Thyroid gland (tissue), 4 donors: Measurements from ENCODE around the gene EDEM3. TPM values are rescaled to one million over a fixed set of nuclear protein-coding genes. Genes with fewer than 3 reads are reported as not detected.

ENCODE experiments used
- DNase-seq, 2 donors: peaks; one replicate each; pipeline ENCODE4 v3.0.0-alpha.2; 2019
- H3K27ac ChIP-seq, 3 donors: fragments of 200-600 bp; sonication (generic); 1 replicate in 2 of 3; 2 replicates in 1 of 3; pipeline ENCODE4 v1.5.1; 2016 to 2019; ENCODE audit warnings: mild to moderate bottlenecking in 1 of 3, moderate library complexity in 1 of 3
- H3K27me3 ChIP-seq: fragments of 200-600 bp; sonication (generic); one replicate; pipeline ENCODE4 v1.5.1; 2019
- H3K36me3 ChIP-seq, 2 donors: fragments of 200-600 bp; sonication (generic); one replicate each; pipeline ENCODE4 v1.5.1; 2016 to 2019
- H3K4me1 ChIP-seq, 2 donors: fragments of 200-600 bp; sonication (generic); one replicate each; pipeline ENCODE4 v1.5.1; 2017 to 2019
- H3K4me3 ChIP-seq, 3 donors: fragments of 200-600 bp; sonication (generic); replicated peaks in 1 of 3; 1 replicate in 2 of 3; 2 replicates in 1 of 3; pipeline ENCODE4 v1.5.1; 2016; ENCODE audit warnings: mild to moderate bottlenecking in 1 of 3
- H3K9me3 ChIP-seq: fragments of 200-600 bp; sonication (generic); one replicate; pipeline ENCODE4 v1.5.1; 2017
- POLR2A ChIP-seq, 2 donors: fragments of 450-650 bp; IDR thresholded peaks; one replicate each; pipeline ENCODE4 v1.6.1; 2017; ENCODE audit warnings: antibody characterized with exemption in 2 of 2, mild to moderate bottlenecking in 2 of 2, moderate library complexity in 1 of 2
- WGBS, 2 donors: methylation state at CpG; one replicate each; pipeline ENCODE4 v1.1.5; 2017; 5-methylcytosine and 5-hydroxymethylcytosine counted together
- intact Hi-C: fragments of 100-400 bp; cut with DNase I; formaldehyde crosslinking; loops from one replicate; pipeline ENCODE4 v1.15.1; 2023
- total RNA-seq, 4 donors: library from RNA; depleted of rRNA; stranded (reverse); fragments of >200 nt; gene quantifications; one replicate each; pipeline ENCODE4 v1.2.3, GENCODE V29; 2016
- TF ChIP-seq, protein P1 (sequence below), 6 experiments: fragments of 200-600 bp in 3 of 6; fragments of 450-650 bp in 3 of 6; sonication (generic) in 3 of 6; IDR thresholded peaks; one replicate each; pipeline ENCODE4 v1.5.1; 2016 to 2019; ENCODE audit warnings: antibody characterized with exemption in 6 of 6, mild to moderate bottlenecking in 2 of 6, inconsistent platforms in 1 of 6, moderate library complexity in 1 of 6

The EDEM3 gene
- total RNA-seq, 4 donors from 2014 or later: 29.3 to 43.0 (median 35.9) TPM

DNA sequence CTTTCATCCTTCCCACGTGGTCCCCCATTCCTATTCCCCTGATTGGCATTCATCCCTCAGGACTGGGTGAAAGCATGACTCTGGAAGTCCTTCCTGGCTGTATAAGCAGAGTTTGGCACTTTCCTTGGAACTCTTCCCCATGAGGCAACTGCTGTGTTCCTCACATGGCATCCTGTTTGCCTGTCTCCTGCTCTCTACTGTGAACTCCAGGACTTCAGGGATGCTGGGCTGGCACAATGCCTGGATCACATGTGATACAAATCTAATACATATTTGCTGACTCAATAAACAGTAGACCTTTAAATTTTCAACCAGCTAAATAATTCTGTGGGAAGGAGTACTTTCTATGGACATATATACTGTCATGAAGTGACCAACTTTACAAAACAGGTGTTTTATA is 46.8 kb upstream of the EDEM3 start:
- intact Hi-C loops: loop anchor here (5.0 kb wide), 1 partner anchor 181 kb away; no protein-coding TSS in a partner anchor
- no peaks in the 10 kb centered on the region for H3K9me3 ChIP-seq
- 71 to 92% methylated on average over 1 of the region's 1 CpG for WGBS, 2 donors
- H3K27ac ChIP-seq: no peak overlapping the region
- no peaks in the 10 kb centered on the region for H3K36me3 ChIP-seq
- no peaks in the 10 kb centered on the region for H3K27me3 ChIP-seq
- TF ChIP-seq POLR2A (IDR thresholded peaks at IDR 0.05): no peak
- DNase-seq: peak; percentile 12
- H3K4me3 ChIP-seq: no peak overlapping the region
- no peaks in the 10 kb centered on the region for H3K4me1 ChIP-seq

GRCh38 chr1:184800876-184801275 is 46.2 kb upstream of the EDEM3 start:
- no peaks in the 10 kb centered on the region for H3K27me3 ChIP-seq

GRCh38 chr1:184793967-184794366 is 39.3 kb upstream of the EDEM3 start:
- 69 to 78% methylated on average over 3 of the region's 3 CpGs for WGBS, 2 donors
- H3K36me3 ChIP-seq: no peaks in the 10 kb centered on the region

More at GRCh38 chr1:184800876-184801275, 46.2 kb upstream of the EDEM3 start:
- no peaks in the 10 kb centered on the region for H3K4me1 ChIP-seq
- TF ChIP-seq, protein P1, sequence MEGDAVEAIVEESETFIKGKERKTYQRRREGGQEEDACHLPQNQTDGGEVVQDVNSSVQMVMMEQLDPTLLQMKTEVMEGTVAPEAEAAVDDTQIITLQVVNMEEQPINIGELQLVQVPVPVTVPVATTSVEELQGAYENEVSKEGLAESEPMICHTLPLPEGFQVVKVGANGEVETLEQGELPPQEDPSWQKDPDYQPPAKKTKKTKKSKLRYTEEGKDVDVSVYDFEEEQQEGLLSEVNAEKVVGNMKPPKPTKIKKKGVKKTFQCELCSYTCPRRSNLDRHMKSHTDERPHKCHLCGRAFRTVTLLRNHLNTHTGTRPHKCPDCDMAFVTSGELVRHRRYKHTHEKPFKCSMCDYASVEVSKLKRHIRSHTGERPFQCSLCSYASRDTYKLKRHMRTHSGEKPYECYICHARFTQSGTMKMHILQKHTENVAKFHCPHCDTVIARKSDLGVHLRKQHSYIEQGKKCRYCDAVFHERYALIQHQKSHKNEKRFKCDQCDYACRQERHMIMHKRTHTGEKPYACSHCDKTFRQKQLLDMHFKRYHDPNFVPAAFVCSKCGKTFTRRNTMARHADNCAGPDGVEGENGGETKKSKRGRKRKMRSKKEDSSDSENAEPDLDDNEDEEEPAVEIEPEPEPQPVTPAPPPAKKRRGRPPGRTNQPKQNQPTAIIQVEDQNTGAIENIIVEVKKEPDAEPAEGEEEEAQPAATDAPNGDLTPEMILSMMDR (IDR thresholded peaks at IDR 0.05): no peak
- no peak for TF ChIP-seq POLR2A (IDR thresholded peaks at IDR 0.05)
- no peaks in the 10 kb centered on the region for H3K36me3 ChIP-seq
- DNase-seq: no peak
- 98 to 100% methylated on average over 3 of the region's 3 CpGs for WGBS, 2 donors
- intact Hi-C loops: loop anchor here (5.0 kb wide), 1 partner anchor 181 kb away; no protein-coding TSS in a partner anchor
- no peaks in the 10 kb centered on the region for H3K9me3 ChIP-seq
- no peak overlapping the region for H3K27ac ChIP-seq
- no peak overlapping the region for H3K4me3 ChIP-seq

GRCh38 chr1:184792450-184792969 is 37.9 kb upstream of the EDEM3 start:
- no peaks in the 10 kb centered on the region for H3K4me1 ChIP-seq
- DNase-seq: peak; percentile 10 to 27
- no peaks in the 10 kb centered on the region for H3K9me3 ChIP-seq
- no peaks in the 10 kb centered on the region for H3K27me3 ChIP-seq
- intact Hi-C loops: no loop called here
- H3K27ac ChIP-seq: peak overlapping the region; percentile 6 to 60 (median 33)
- TF ChIP-seq POLR2A (IDR thresholded peaks at IDR 0.05): no peak
- H3K36me3 ChIP-seq: no peaks in the 10 kb centered on the region
- H3K4me3 ChIP-seq: no peak overlapping the region
- WGBS, 2 donors: 40 to 57% methylated on average over 5 of the region's 5 CpGs

More at GRCh38 chr1:184793967-184794366, 39.3 kb upstream of the EDEM3 start:
- TF ChIP-seq, protein P1 (IDR thresholded peaks at IDR 0.05): no peak
- TF ChIP-seq POLR2A (IDR thresholded peaks at IDR 0.05): no peak
- DNase-seq: no peak
- Histone ChIP-seq H3K9me3 (no peaks in the 10 kb centered on the region), H3K4me1 (no peaks in the 10 kb centered on the region), H3K27me3 (no peaks in the 10 kb centered on the region), H3K27ac (no peak overlapping the region), H3K4me3 (no peak overlapping the region)
- intact Hi-C loops: no loop called here

DNA sequence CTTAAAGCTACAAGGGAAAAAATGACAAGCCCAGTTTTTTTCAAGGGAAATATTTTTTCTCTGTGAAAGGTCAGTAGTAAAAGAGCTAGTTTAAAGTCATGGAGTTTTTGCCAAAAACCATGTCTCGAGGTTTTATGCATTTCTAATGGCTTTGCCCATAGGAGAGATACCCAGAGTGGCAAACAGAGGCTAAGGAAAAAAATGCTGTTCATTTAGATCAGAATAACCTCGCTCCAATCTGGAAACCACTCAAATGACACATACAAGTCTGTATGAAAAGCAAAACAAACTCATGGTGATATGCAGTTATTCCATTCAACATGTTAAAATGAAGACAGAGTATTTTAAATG is 36.9 kb upstream of the EDEM3 start:
- TF ChIP-seq, protein P1 (IDR thresholded peaks at IDR 0.05): no peak
- no peak for TF ChIP-seq POLR2A (IDR thresholded peaks at IDR 0.05)
- WGBS, 2 donors: 66 to 75% methylated on average over 2 of the region's 2 CpGs
- Histone ChIP-seq H3K27ac (no peak overlapping the region), H3K9me3 (no peaks in the 10 kb centered on the region), H3K27me3 (no peaks in the 10 kb centered on the region), H3K36me3 (no peaks in the 10 kb centered on the region), H3K4me1 (no peaks in the 10 kb centered on the region), H3K4me3 (no peak overlapping the region)
- no peak for DNase-seq
- intact Hi-C loops: no loop called here

GRCh38 chr1:184790642-184791549 is 36.2 kb upstream of the EDEM3 start:
- no peak for DNase-seq
- WGBS, 2 donors: 87 to 92% methylated on average over 9 of the region's 9 CpGs
- Histone ChIP-seq H3K36me3 (no peaks in the 10 kb centered on the region), H3K27ac (no peak overlapping the region), H3K4me1 (no peaks in the 10 kb centered on the region), H3K9me3 (no peaks in the 10 kb centered on the region), H3K4me3 (no peak overlapping the region), H3K27me3 (no peaks in the 10 kb centered on the region)
- intact Hi-C loops: no loop called here
- TF ChIP-seq, protein P1 (IDR thresholded peaks at IDR 0.05): no peak
- no peak for TF ChIP-seq POLR2A (IDR thresholded peaks at IDR 0.05)
